GM19468 (cell line): ENCODE results near the gene RBM33.

Experiments used
- ATAC-seq: cut with Tn5 transposase; IDR thresholded peaks from one replicate; pipeline ENCODE4 v1.9.1; 2021; ENCODE audit warnings: mild to moderate bottlenecking, moderate library complexity, moderate number of reproducible peaks; ENCODE audit not compliant: unreplicated experiment; ENCODE audit errors: extremely low read depth

Gene RBM33

DNA sequence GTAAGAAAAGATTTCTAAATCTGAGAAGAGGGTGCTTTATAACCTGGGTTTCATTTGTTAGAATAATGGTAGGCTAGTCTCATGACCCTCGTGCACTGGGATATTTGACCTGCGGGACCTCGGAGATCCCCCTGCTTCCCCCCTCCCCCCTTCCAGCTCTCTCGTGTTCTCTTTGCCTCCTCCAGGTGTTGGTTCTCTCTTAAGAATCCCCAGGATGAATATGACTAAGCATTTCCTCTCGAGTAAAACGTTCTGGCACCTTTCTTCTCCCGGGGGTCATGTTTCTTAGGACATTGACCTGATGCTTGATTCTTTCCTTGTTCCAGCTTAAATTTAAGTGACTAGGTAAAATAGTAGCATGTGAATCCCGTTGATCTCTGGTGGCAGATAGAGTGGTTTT lies 96.6 kb downstream of the RBM33 start:
- no peak for ATAC-seq

DNA sequence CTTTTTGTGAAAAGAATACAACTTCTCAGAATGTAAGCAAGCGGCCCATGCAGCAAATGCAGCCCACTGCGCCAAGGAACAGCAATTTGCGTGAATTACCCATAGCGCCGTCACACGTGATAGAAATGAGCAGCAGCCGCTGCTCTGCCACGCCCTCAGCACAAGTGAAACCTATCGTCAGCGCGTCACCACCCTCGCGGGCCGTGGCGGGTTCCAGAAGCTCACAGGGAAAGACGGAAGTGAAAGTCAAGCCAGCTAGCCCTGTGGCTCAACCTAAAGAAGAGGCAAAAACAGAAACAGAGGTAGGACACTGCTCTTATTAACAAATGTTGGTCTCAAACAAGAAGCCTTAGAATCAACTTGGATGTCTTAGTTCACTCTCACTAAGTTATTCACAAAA lies 97.3 kb downstream of the RBM33 start:
- no peak for ATAC-seq

DNA sequence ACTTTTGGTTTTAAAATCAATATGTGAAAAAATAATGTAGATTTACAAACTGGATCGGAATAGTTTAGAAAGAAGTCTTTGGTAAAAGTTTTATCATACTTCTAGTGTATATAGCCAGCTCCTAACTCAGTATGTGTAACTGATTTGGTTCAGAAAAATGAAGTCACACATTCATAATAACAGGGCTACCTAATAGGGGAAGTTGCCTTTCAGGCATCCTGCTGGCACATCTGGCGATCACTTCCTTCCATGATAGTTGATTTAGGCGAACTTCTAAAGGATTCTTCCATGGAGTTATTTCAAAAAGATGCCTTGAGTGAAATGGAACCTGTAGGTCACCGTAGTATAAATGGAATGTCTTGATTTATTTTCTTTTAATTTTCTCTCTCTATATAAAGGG lies 98.7 kb downstream of the RBM33 start:
- no peak for ATAC-seq

DNA sequence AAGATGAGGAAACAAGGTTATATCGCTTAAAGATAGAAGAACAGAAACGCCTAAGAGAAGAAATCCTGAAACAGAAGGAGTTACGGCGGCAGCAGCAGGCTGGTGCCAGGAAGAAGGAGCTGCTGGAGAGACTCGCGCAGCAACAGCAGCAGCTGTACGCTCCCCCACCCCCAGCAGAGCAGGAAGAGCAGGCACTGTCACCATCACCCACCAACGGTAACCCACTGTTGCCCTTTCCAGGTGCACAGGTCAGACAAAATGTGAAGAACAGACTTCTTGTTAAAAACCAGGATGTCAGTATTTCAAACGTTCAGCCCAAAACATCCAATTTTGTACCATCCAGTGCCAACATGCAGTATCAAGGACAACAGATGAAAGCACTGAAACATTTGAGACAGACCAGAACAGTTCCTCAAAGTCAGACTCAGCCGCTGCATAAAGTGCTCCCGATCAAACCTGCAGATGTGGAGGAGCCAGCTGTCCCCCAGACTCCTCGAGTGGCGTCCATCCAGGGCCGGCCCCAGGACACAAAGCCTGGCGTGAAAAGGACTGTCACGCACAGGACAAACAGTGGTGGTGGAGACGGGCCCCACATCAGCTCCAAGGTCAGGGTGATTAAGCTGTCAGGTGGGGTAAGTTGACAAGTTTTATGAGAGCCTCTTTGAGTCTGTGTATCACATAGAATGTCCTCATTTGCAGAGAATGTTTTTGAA lies 100.7 kb downstream of the RBM33 start:
- ATAC-seq, result no peak

DNA sequence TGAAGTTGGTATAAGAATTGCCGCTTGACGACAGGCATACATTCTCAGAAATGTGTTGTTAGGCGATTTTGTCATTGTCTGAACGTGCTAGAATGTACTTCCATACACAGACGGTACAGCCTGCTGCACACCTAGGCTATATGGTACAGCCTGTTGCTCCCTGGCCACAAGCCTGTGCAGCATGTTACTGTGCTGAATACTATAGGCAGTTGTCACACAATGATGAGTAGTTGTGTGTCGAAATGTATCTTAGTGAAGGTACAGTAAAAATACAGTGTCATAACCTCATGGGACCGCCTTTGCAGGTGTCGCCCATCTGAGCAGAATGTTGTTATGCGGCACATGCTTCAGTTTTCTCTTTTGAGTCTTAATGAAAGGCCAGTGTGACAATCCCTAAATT lies 101.3 kb downstream of the RBM33 start:
- no peak for ATAC-seq

DNA sequence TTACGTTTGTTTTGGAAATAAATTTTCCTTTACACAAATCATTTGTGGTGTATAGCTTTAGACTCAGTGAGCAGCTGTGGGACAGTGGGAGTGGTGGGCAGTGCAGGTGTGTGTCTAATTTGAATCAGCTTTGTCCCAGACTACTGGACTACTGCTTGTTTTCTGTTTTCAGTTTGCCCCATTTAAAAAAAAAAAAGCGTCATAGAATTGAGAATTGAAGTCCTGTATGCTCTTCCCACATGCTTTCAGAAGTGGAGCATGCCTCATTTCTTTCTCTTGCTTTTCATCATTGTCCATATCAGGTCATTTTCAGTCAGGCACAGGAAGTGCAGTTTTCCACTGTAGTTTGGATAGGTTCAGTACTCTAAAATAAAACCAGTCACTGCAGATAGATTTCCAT lies 101.7 kb downstream of the RBM33 start:
- peak; percentile 64 for ATAC-seq

DNA sequence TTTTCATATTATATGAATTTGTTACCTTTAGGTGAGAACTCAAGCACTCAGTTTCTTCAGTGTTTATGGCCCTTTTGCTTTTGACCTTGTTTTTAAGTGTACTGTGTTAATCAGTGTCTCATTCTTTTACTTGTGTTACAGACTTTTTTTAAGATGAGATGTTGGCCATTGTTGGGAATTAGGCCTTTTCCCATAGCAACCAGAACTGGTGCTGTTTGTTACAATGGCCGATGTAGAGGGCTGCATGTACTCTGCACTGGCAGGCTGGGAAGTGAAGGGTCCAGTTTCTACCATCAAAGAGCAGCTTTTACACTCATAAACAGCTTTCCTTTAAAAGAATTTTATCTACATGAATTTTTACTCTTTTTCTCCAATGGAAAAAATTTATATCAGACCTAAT lies 102.7 kb downstream of the RBM33 start:
- no peak for ATAC-seq

DNA sequence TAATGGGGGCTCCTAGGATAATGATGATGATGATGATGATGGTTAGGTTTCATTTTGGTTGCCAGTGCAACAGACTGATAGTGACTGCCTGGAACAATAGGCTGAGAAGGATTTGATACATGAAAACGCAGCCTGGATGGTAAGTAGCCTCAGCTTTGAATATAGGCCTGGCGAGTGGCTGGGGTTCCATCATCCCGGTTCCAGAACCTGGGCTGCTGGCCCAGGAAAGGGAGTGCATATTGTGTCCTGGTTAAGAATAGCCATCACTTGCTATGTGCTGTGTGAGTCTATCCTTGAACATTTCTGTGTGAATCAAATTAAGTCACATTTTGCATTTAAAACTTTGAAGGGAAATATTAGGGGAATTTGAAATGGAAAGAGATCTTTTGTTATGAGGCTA lies 105.1 kb downstream of the RBM33 start:
- ATAC-seq, result no peak

DNA sequence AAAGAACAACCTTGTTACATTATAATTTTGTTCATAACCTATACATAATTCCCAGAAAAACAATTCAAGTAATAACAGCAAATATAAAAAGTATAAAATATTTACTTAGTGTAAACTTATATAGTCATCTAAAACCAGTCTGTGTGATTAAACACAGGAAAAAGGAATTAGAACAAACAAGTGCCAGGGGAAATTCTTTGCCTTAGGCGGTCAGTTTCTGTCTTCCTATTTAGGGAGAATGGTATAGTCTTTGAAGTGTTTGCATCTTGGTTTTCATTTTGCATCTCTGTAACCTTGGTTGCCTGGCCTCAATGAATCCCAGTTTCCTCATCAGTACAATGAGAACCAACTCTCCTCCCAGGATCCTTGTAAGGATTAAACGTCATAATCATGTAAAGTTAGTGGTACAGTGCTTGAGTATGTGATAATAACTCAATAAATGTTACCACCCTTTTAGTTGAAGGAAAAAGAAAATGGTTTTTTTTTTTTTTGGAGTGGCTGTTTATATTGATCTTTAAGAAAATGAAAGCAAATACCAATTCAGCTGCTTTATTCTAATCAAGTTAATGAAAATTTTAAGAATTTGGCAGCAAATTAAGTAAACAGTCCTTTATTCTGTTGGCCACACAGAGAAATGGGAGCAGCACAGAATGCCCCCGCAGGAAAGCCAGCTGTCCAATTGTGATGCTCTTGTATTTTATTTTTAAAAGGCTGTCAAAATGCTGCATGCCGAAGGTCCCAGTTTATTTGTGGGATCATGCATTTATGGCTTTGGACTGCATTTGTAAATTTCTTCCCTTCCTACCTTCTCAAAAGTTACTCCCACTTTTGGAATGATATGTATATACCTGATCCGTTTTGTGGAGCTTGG lies 106.0 kb downstream of the RBM33 start:
- no peak for ATAC-seq

DNA sequence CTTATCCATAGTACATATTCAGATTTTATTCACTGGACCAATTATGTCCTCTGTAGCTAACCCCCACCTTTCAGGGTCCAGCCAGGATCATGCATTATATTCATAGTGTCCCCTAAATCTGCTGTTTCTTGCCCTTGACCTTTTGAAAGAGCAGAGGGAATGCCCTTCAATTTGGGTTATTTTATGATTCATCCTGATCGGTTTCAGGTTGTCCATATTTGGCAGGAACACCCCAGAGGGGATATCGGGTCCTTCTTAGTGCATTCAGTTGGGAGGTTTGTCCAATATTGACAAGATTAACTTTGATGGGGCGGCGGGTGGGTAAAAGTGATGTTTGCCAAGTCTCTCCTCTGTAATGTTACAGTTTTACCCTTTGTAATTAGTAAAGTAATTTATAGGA lies 106.9 kb downstream of the RBM33 start:
- no peak for ATAC-seq

DNA sequence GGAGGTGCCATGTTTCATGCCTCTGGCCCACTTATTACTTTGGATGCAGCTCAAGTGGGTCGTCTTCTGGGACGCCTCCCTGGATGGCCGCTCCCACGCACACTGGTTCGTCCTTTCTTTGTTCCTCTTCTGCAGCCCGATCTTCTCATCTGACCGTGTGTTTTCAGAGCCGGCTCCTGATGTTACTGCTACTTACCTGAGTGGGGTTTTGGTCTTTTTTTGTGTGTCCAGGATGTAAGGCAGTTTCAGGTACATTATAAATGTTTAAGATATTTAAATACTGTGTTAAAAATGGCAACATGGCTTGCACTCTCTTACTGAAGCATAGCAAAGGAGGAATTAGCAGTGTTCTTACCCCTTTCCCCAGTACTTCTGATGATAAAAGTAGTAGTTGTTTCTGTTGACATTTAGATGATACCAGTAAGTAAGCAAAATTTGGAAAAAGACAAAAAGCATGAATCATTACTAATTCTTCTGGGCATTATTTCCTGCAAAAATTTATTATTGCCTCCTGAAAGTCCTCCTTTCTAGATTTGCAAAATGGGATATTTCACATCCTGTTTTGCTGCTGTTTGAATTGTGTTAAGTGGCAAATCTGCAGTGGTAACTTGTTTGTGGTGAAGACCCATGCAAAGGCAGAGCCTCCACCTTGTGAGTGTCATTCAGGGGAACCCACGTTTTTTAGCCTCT lies 108.4 kb downstream of the RBM33 start:
- peak; percentile 41 for ATAC-seq

DNA sequence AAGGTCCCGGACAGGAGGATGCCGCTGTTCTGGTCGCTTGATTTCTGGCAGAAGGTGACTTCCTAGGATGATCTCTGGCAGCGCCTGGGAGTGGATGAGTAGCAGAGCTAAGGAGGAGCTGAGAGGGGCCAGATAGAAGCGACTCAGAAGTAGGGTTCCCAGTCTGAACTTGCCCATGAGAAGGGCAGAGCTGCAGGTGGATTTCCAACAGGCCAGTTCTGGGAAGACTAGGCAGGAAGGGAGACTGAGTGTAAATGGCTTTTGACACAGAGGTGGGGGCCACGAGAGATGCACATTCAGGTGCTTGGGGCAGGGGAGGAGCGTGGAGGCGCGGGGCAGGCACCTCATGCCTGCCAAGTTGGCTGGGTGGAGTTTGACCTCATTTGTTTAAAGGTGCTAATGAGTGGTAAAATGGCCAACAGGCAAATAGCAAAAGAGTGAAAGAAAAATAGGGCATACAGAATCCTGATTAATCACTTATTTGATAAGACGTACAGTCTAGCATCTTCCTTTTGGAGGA lies 109.0 kb downstream of the RBM33 start:
- no peak for ATAC-seq

DNA sequence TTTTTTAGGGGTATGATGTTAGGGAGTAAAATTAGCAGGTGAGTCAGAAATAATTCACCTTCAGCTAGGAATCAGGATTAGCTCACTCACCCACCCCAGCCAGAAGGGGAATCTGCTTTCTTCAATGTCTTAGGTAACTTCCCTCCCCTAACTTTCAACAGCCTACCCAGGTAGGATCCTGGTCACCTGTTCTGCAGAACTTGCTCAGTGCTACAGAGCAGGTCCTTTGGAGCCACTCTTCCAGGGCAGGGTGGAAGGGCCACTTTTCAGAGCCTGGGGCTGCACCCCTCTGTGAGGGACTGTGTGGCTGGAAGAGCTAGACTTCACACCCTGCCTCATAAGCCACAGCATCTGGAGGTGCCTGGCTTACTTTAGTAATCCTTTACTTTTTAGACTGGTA lies 109.7 kb downstream of the RBM33 start:
- ATAC-seq, result no peak

DNA sequence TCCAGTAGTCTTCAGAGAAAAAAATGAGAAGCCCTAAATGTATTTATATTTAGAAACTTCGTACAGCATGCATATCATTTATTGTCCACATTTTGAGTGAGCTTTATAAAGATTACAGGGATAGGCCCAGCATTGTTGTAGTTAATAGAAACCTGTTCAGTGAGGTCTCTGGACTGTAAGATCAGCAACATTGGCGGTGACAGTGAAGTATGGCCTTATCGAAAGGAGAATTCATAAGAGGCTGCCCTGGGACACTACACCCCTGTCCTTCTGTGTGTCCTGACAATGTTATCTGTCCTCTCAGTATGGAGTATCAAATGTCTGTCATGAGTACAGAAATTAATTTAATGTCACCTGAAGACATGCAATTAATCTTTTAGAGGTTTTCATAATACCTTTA lies 110.6 kb downstream of the RBM33 start:
- ATAC-seq, result no peak

DNA sequence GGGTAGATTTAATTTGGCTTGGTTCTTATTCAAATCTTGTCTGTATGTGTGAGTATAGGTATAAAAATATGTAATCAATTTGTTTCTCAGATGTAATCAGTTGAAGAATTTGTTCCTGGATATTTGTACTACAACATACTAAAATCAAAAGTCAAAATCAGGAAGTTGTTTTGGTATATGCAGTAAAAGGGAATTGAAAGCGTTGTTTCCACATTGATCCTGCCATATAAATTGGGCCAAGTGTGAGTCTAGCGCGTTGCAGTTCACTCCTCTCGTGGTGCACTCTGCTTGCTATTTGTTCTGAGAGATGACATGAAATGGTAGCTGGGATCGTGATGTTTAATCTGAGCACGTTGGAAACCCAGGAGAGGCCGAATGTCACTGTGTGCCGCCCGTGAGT lies 111.9 kb downstream of the RBM33 start:
- no peak for ATAC-seq

DNA sequence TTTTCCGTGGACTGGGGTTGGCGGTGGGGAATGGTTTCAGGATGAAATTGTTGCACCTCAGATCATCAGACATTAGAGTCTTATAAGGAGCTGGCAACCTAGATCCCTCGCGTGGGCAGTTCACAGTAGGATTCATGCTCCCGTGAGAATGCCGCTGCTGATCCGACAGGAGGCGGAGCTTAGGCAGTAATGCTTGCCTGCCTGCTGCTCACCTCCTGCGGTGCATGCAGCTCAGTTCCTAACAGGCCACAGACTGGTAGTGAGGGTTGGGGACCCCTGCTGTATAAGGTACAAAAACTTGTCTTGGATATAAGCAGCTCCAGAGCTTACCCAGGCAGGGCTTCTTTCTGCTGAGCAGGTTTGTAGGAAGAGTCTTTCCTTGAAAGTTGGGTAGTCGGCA lies 113.9 kb downstream of the RBM33 start:
- ATAC-seq, result no peak

DNA sequence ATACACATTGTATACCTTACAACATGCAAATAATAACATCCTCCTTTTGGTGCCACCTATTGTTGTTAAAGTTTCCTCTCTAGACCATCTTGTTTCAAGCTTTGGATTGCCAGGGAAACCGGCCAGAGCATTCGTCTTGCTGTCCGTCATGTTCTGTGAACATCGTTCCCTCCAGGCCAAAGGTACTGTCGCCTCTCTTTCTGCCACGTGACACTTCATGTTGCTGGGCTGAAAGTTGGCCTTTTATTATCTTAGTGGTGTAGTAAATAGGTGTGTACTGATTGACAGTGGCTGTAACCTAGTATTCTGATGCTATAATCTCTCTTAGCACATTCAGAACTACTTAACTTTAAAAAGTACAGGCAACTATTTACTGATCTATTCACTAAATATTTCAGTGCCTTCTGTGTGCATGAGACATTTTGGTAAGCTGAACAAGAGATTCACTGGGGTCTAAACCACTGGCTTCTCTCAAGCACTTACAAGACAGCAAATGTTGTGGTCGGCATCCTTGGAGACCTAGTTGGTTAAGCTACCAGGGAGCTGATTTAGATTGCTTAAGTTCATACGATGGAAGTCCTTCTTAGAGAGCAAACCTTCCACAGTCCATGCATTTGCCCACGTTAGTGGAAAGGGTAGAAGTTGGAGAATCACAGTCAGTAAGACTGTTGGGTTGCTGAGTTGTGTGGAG lies 115.4 kb downstream of the RBM33 start:
- no peak for ATAC-seq

DNA sequence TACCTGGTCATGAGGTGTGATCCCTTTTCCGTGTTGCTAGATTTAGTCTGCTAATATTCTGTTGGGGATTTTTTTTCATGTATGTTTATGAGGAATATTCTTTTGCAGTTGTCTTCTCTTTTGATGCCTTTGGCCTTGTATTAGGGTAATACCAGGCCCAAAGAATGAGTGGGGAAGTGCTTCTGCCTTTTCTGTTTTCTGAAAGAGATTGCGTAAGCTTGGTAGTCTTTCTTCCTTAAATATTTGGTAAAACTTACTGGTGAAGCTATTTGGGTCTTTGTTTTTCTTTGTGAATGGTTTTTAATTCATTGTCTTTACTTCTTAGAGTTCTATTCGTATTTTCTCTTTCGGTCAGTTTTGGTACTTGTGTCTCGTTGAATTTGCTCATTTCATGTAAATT lies 116.7 kb downstream of the RBM33 start:
- no peak for ATAC-seq

DNA sequence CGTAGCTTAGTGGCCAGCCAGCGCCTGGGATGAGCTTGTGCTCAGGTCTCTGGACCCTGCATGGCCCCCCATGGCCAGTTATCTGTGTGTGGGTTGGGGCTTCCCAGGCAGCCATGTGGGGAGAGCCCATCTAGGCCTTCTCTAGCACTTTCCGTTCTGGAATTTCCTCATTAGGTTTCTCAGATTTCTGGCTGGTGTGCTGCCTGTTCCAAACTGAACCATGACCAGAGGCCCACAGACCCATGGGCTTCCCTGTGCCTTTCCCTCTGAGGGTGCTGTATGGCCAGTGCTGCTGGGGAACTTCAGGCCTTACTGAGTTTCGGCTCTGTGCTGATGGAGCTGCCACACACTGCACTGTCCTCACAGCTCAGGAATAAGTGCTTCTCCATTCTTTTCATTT lies 117.6 kb downstream of the RBM33 start:
- ATAC-seq, result no peak

DNA sequence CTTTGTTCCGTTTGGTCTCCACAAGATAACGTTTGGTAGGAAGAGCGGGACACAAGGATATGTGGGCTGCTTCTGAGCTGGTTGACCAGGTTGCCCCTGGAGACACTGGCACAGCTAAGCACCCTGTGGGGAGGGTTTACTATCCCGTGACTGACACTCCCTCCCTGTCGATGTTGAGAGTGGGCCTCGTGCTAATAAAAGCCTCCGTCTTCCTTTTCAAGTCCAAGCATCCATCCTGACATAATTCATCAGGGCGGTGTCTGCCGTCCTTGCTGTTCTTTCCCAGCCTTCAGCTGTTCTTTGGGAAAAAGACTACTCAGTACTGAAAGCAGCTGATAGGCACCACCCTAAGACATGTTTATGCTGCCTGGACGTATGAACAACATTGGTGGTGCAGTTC lies 118.2 kb downstream of the RBM33 start:
- ATAC-seq, result no peak
